Measurements from ENCODE around the gene CHAF1B.

The CHAF1B gene

GRCh38 chr21:36408568-36408967 lies 23.4 kb downstream of the CHAF1B start:
- H2AFZ ChIP-seq (ENCODE audit: low read length, unreplicated experiment): no peak overlapping the region
- H3K4me1 ChIP-seq (ENCODE audit: control insufficient read depth, insufficient read depth, low read length, unreplicated experiment): no peaks in the 10 kb centered on the region
- H3K36me3 ChIP-seq (ENCODE audit: insufficient read depth, low read length): 0 out of 2 replicates have a peak, but pooled peaks cover 3% of the 10 kb centered on the region
- H3K4me3 ChIP-seq (ENCODE audit: low read depth, low read length): no peak overlapping the region
- no peaks in the 10 kb centered on the region for H3K79me2 ChIP-seq (ENCODE audit: control insufficient read depth, insufficient read depth, low read length, unreplicated experiment)
- H3K27me3 ChIP-seq (ENCODE audit: insufficient read depth, low read length): no peaks in the 10 kb centered on the region
- H3K27ac ChIP-seq (ENCODE audit: low read depth, low read length): no peak overlapping the region

DNA sequence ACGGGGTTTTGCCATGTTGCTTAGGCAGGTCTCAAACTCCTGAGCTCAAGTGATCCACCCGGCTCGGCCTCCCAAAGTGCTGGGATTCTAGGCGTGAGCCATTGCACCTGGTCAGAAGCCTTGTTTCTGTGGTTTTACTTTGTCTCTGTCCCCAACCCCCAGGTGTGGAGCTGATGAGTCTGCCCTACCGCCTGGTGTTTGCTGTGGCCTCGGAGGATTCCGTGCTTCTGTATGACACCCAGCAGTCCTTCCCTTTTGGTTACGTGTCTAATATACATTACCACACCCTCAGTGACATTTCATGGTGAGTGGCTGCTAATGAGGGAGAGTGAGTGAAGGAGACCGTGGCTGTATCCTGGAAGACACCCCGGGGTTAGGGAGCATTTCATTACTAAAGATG lies 26.1 kb downstream of the CHAF1B start:
- no peak overlapping the region for H3K27ac ChIP-seq (ENCODE audit: low read depth, low read length)
- no peak overlapping the region for H2AFZ ChIP-seq (ENCODE audit: low read length, unreplicated experiment)
- H3K4me3 ChIP-seq (ENCODE audit: low read depth, low read length): no peak overlapping the region
- no peaks in the 10 kb centered on the region for H3K4me1 ChIP-seq (ENCODE audit: control insufficient read depth, insufficient read depth, low read length, unreplicated experiment)
- no peaks in the 10 kb centered on the region for H3K27me3 ChIP-seq (ENCODE audit: insufficient read depth, low read length)
- H3K79me2 ChIP-seq (ENCODE audit: control insufficient read depth, insufficient read depth, low read length, unreplicated experiment): no peaks in the 10 kb centered on the region
- peaks cover 14% of the 10 kb centered on the region for H3K36me3 ChIP-seq (ENCODE audit: insufficient read depth, low read length)

DNA sequence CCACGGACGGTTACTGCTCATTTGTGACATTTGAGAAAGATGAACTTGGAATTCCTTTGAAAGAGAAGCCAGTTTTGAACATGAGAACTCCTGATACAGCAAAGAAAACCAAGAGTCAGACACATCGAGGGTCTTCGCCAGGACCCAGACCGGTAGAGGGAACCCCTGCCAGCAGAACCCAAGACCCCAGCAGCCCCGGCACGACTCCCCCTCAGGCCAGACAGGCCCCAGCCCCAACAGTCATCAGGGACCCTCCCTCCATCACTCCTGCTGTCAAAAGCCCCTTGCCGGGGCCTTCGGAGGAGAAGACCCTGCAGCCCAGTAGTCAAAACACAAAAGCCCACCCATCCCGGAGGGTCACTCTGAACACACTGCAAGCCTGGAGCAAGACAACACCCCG lies 27.7 kb downstream of the CHAF1B start:
- H3K27me3 ChIP-seq (ENCODE audit: insufficient read depth, low read length): no peaks in the 10 kb centered on the region
- H3K79me2 ChIP-seq (ENCODE audit: control insufficient read depth, insufficient read depth, low read length, unreplicated experiment): no peaks in the 10 kb centered on the region
- H2AFZ ChIP-seq (ENCODE audit: low read length, unreplicated experiment): no peak overlapping the region
- H3K27ac ChIP-seq (ENCODE audit: low read depth, low read length): no peak overlapping the region
- H3K4me1 ChIP-seq (ENCODE audit: control insufficient read depth, insufficient read depth, low read length, unreplicated experiment): no peaks in the 10 kb centered on the region
- peaks cover 11% of the 10 kb centered on the region for H3K36me3 ChIP-seq (ENCODE audit: insufficient read depth, low read length)
- no peak overlapping the region for H3K4me3 ChIP-seq (ENCODE audit: low read depth, low read length)

- Histone ChIP-seq H3K27me3 (ENCODE audit: insufficient read depth, low read length) (no peaks in the 10 kb centered on the region), H3K4me3 (ENCODE audit: low read depth, low read length) (no peak overlapping the region), H3K36me3 (ENCODE audit: insufficient read depth, low read length) (peaks cover 11% of the 10 kb centered on the region), H3K79me2 (ENCODE audit: control insufficient read depth, insufficient read depth, low read length, unreplicated experiment) (no peaks in the 10 kb centered on the region), H2AFZ (ENCODE audit: low read length, unreplicated experiment) (no peak overlapping the region), H3K4me1 (ENCODE audit: control insufficient read depth, insufficient read depth, low read length, unreplicated experiment) (no peaks in the 10 kb centered on the region), H3K27ac (ENCODE audit: low read depth, low read length) (no peak overlapping the region)
These were observed 30.2 kb downstream of the CHAF1B start for GRCh38 chr21:36415375-36415774.

DNA sequence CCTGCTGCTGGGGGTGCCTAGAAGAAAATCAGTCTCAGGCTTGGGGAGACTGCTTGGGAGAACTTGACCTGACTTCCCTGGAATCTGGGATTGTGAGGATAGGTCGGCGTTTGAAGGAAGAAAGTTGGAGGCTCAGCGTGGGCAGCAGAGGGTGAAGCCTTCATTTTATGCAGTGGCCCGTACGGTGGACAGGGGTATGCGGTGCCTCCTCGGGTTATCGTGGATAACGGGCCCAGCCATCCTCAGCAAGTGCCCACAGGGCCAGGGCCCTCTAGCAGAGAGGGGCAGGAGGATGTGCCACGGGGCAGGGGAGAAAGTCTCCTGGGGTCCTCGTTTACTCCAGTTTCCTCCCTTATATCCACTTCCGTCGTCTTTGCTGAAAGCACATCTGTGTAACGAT lies 34.0 kb downstream of the CHAF1B start:
- Histone ChIP-seq H3K4me1 (ENCODE audit: control insufficient read depth, insufficient read depth, low read length, unreplicated experiment) (peaks cover 3% of the 10 kb centered on the region), H3K4me3 (ENCODE audit: low read depth, low read length) (no peak overlapping the region), H3K36me3 (ENCODE audit: insufficient read depth, low read length) (peaks cover 8% of the 10 kb centered on the region), H3K79me2 (ENCODE audit: control insufficient read depth, insufficient read depth, low read length, unreplicated experiment) (no peaks in the 10 kb centered on the region), H2AFZ (ENCODE audit: low read length, unreplicated experiment) (no peak overlapping the region), H3K27ac (ENCODE audit: low read depth, low read length) (no peak overlapping the region), H3K27me3 (ENCODE audit: insufficient read depth, low read length) (no peaks in the 10 kb centered on the region)

DNA sequence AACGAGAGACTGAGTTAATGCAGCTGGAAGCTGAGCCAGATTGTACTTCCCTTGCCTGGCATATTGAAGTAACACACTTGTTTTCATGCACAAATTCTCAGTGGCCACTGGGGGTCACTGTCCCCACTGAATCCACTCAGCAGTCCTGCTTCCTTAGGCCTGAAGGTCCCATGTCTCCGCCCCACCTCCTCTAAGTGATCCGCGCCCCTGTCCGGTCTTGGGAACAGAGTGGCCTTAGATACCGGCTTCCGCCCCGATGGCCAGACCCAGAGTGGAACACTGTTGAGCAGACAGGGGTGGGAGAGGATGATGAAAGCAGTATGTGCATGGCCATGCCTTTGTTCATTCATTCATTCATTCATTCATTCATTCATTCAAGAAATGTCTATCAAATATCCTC lies 34.8 kb downstream of the CHAF1B start:
- Histone ChIP-seq H3K27me3 (ENCODE audit: insufficient read depth, low read length) (no peaks in the 10 kb centered on the region), H2AFZ (ENCODE audit: low read length, unreplicated experiment) (no peak overlapping the region), H3K4me1 (ENCODE audit: control insufficient read depth, insufficient read depth, low read length, unreplicated experiment) (peaks cover 3% of the 10 kb centered on the region), H3K79me2 (ENCODE audit: control insufficient read depth, insufficient read depth, low read length, unreplicated experiment) (no peaks in the 10 kb centered on the region), H3K27ac (ENCODE audit: low read depth, low read length) (no peak overlapping the region), H3K36me3 (ENCODE audit: insufficient read depth, low read length) (peaks cover 1% of the 10 kb centered on the region; the same call in 1 of the 2 replicates), H3K4me3 (ENCODE audit: low read depth, low read length) (no peak overlapping the region)

- H2AFZ ChIP-seq (ENCODE audit: low read length, unreplicated experiment): no peak overlapping the region
- H3K4me3 ChIP-seq (ENCODE audit: low read depth, low read length): no peak overlapping the region
- H3K4me1 ChIP-seq (ENCODE audit: control insufficient read depth, insufficient read depth, low read length, unreplicated experiment): peaks cover 3% of the 10 kb centered on the region
- H3K27ac ChIP-seq (ENCODE audit: low read depth, low read length): no peak overlapping the region
- H3K27me3 ChIP-seq (ENCODE audit: insufficient read depth, low read length): no peaks in the 10 kb centered on the region
- H3K36me3 ChIP-seq (ENCODE audit: insufficient read depth, low read length): no peaks in the 10 kb centered on the region
- H3K79me2 ChIP-seq (ENCODE audit: control insufficient read depth, insufficient read depth, low read length, unreplicated experiment): no peaks in the 10 kb centered on the region
These were observed 35.6 kb downstream of the CHAF1B start for GRCh38 chr21:36420571-36421339.

DNA sequence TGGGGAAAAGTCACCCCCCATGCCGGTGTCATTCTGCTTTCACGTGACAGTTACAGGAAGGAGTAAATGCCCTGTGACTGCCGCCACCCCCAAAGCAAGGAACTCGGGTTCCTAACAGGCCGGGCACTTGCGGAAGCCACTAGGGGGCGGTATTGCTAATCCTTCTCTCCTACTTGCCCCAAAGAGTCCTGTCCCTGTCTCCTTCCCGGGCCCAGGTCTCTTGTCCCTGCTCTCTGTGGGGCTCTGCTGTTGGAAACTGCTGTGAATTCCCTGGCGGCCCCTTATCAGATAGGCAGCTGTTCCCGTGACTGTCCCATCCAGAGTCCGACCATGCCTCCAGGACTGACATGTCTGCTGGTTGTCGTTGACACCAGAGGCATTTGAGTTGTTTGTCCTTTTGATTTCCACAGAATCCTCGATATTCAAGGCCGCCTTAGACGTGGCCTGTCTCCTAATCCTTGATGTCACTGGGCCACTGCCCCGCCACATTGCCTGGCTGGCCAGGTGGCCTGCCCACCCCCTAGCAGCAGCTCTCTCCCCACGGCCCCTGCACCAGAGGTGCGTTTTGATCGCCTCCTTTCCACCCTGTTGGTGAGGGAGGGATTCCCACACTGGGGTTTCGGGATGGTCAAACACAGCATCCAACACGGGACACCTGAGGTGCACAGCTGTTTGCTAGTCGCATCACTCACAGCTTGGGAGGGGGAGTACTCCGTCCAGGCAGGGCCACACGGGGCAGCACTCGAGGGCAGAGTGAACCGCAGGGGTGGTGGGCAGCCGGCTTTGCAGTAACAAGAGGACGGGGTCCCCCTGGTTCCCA lies 37.3 kb downstream of the CHAF1B start:
- H3K79me2 ChIP-seq (ENCODE audit: control insufficient read depth, insufficient read depth, low read length, unreplicated experiment): no peaks in the 10 kb centered on the region
- H3K4me3 ChIP-seq (ENCODE audit: low read depth, low read length): no peak overlapping the region
- no peak overlapping the region for H3K27ac ChIP-seq (ENCODE audit: low read depth, low read length)
- H3K27me3 ChIP-seq (ENCODE audit: insufficient read depth, low read length): no peaks in the 10 kb centered on the region
- no peak overlapping the region for H2AFZ ChIP-seq (ENCODE audit: low read length, unreplicated experiment)
- H3K36me3 ChIP-seq (ENCODE audit: insufficient read depth, low read length): no peaks in the 10 kb centered on the region
- peaks cover 3% of the 10 kb centered on the region for H3K4me1 ChIP-seq (ENCODE audit: control insufficient read depth, insufficient read depth, low read length, unreplicated experiment)

- peaks cover 7% of the 10 kb centered on the region for H3K4me1 ChIP-seq (ENCODE audit: control insufficient read depth, insufficient read depth, low read length, unreplicated experiment)
- no peaks in the 10 kb centered on the region for H3K79me2 ChIP-seq (ENCODE audit: control insufficient read depth, insufficient read depth, low read length, unreplicated experiment)
- no peak overlapping the region for H3K27ac ChIP-seq (ENCODE audit: low read depth, low read length)
- no peaks in the 10 kb centered on the region for H3K27me3 ChIP-seq (ENCODE audit: insufficient read depth, low read length)
- no peaks in the 10 kb centered on the region for H3K36me3 ChIP-seq (ENCODE audit: insufficient read depth, low read length)
- H2AFZ ChIP-seq (ENCODE audit: low read length, unreplicated experiment): no peak overlapping the region
- H3K4me3 ChIP-seq (ENCODE audit: low read depth, low read length): no peak overlapping the region
These were observed 38.7 kb downstream of the CHAF1B start for GRCh38 chr21:36423771-36424433.

- Histone ChIP-seq H3K27me3 (ENCODE audit: insufficient read depth, low read length) (no peaks in the 10 kb centered on the region), H2AFZ (ENCODE audit: low read length, unreplicated experiment) (no peak overlapping the region), H3K4me1 (ENCODE audit: control insufficient read depth, insufficient read depth, low read length, unreplicated experiment) (peaks cover 14% of the 10 kb centered on the region), H3K4me3 (ENCODE audit: low read depth, low read length) (no peak overlapping the region), H3K79me2 (ENCODE audit: control insufficient read depth, insufficient read depth, low read length, unreplicated experiment) (no peaks in the 10 kb centered on the region), H3K27ac (ENCODE audit: low read depth, low read length) (no peak overlapping the region), H3K36me3 (ENCODE audit: insufficient read depth, low read length) (no peaks in the 10 kb centered on the region)
These were observed 39.4 kb downstream of the CHAF1B start for GRCh38 chr21:36424592-36424991.

Data from ACC112 (cell line).